ENCODE data around the gene SMCP.

DNA sequence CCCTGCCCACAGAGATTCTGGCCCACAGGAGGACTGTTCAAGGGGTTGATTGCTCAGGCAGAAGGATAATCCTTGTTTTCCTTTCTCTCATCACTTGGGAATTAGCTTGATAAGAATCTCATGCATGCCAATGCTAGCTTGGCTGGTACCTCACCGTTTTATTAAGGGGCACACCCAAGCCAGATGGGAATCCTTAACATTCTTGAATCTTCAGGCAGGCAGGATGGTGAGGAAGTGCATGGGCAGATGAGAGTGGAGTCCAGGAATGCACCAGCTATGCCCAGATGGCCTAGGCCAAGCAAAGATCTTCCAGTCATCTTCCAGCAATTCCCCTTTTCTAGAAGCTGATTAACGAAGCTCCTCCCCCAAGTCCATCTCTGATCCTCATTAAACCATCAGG, 22.5 kb upstream of the SMCP start:
- no peak for TF ChIP-seq CTCF (conservative IDR thresholded peaks at IDR 0.05 in 1 of 2, IDR thresholded peaks at IDR 0.05 in 1 of 2; ENCODE audit: low read depth in 1 of 2, low read length in 2 of 2)
- no peak for TF ChIP-seq EZH2 (IDR thresholded peaks at IDR 0.05; ENCODE audit: low read length, missing control alignments)
